GM21529 (cell line): ENCODE measurements around the gene TOGARAM1.
"Not testable (repeated sequence)": the region's sequence is repeated elsewhere in the genome, so short reads cannot be mapped to it uniquely, and the experiment has no call there.

Experiments used
- ATAC-seq: cut with Tn5 transposase; IDR thresholded peaks from one replicate; pipeline ENCODE4 v1.9.1; 2021; ENCODE audit not compliant: unreplicated experiment

Gene TOGARAM1

GRCh38 chr14:45038256-45038655 is 76.3 kb downstream of the TOGARAM1 start:
- ATAC-seq = no peak

GRCh38 chr14:45038865-45039264 is 76.9 kb downstream of the TOGARAM1 start:
- no peak for ATAC-seq

GRCh38 chr14:45039390-45039789 is 77.4 kb downstream of the TOGARAM1 start:
- no peak for ATAC-seq

GRCh38 chr14:45041641-45042040 is 79.7 kb downstream of the TOGARAM1 start:
- ATAC-seq = no peak

- no peak for ATAC-seq
Measured at GRCh38 chr14:45044638-45045037, 82.6 kb downstream of the TOGARAM1 start.

- ATAC-seq = no peak
Measured at GRCh38 chr14:45048385-45048784, 86.4 kb downstream of the TOGARAM1 start.

- no peak for ATAC-seq
Measured at GRCh38 chr14:45051180-45051579, 89.2 kb downstream of the TOGARAM1 start.

- no peak for ATAC-seq
Measured at GRCh38 chr14:45051896-45052295, 89.9 kb downstream of the TOGARAM1 start.

GRCh38 chr14:45057349-45057748 is 95.4 kb downstream of the TOGARAM1 start:
- no peak for ATAC-seq

GRCh38 chr14:45057881-45058364 is 95.9 kb downstream of the TOGARAM1 start:
- no peak for ATAC-seq

- no peak for ATAC-seq
Measured at GRCh38 chr14:45060551-45060950, 98.6 kb downstream of the TOGARAM1 start.

GRCh38 chr14:45065540-45065939 is 103.5 kb downstream of the TOGARAM1 start:
- no peak for ATAC-seq

GRCh38 chr14:45065956-45066355 is 104.0 kb downstream of the TOGARAM1 start:
- no peak for ATAC-seq

- ATAC-seq = no peak
Measured at GRCh38 chr14:45066667-45067066, 104.7 kb downstream of the TOGARAM1 start.

- ATAC-seq = no peak
Measured at GRCh38 chr14:45068396-45068795, 106.4 kb downstream of the TOGARAM1 start.

- ATAC-seq = no peak
Measured at GRCh38 chr14:45070215-45070614, 108.2 kb downstream of the TOGARAM1 start.

GRCh38 chr14:45072126-45072525 is 110.1 kb downstream of the TOGARAM1 start:
- no peak for ATAC-seq

- no peak for ATAC-seq
Measured at GRCh38 chr14:45073231-45073879, 111.4 kb downstream of the TOGARAM1 start.

- no peak for ATAC-seq
Measured at GRCh38 chr14:45078323-45078722, 116.3 kb downstream of the TOGARAM1 start.

GRCh38 chr14:45080416-45080968 is 118.5 kb downstream of the TOGARAM1 start:
- not testable (repeated sequence) for ATAC-seq

GRCh38 chr14:45081096-45081495 is 119.1 kb downstream of the TOGARAM1 start:
- ATAC-seq = not testable (repeated sequence)

GRCh38 chr14:45082420-45082819 is 120.4 kb downstream of the TOGARAM1 start:
- no peak for ATAC-seq

- peak; percentile 2 for ATAC-seq
Measured at GRCh38 chr14:45083617-45083975, 121.6 kb downstream of the TOGARAM1 start.
